MM.1S (cell line): ENCODE measurements around the gene HP1BP3.

Source experiments
- EZH2 ChIP-seq: fragments of 300-600 bp; sonication (generic); optimal IDR thresholded peaks from 2 replicates; pipeline ENCODE3; 2017; ENCODE audit warnings: low read depth, mild to moderate bottlenecking, antibody characterized with exemption, low read length, mixed read lengths
- TF ChIP-seq, protein P1 (sequence below): fragments of 300-600 bp; sonication (generic); IDR thresholded peaks from 2 replicates; pipeline ENCODE4 v1.5.1; 2016; ENCODE audit warnings: antibody characterized with exemption, low read length, mixed read lengths

DNA sequence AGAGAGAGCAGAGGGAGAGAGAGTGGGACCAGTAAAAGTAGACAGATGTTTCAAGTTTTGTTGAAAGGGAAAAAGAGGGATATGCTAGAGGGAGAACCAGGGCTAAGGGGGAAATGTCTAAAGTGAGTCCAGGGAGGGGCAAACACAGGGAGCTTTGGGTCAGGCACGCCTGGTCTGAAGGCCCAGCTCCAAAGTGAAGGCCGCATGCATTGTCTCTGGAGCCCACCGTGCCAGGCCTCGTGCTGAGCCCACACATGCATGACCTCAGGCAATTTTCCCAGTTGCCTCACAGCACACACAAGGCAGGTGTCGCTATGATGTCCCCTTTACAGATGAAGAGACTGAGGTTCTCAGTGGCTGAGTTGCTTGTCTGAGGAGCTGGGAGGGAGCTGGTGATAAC is 85.3 kb downstream of the HP1BP3 start:
- TF ChIP-seq, protein P1, sequence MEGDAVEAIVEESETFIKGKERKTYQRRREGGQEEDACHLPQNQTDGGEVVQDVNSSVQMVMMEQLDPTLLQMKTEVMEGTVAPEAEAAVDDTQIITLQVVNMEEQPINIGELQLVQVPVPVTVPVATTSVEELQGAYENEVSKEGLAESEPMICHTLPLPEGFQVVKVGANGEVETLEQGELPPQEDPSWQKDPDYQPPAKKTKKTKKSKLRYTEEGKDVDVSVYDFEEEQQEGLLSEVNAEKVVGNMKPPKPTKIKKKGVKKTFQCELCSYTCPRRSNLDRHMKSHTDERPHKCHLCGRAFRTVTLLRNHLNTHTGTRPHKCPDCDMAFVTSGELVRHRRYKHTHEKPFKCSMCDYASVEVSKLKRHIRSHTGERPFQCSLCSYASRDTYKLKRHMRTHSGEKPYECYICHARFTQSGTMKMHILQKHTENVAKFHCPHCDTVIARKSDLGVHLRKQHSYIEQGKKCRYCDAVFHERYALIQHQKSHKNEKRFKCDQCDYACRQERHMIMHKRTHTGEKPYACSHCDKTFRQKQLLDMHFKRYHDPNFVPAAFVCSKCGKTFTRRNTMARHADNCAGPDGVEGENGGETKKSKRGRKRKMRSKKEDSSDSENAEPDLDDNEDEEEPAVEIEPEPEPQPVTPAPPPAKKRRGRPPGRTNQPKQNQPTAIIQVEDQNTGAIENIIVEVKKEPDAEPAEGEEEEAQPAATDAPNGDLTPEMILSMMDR, result no peak
- no peak for TF ChIP-seq EZH2
